Measurements from ENCODE around the gene LIX1.
"Not testable (repeated sequence)": the region's sequence is repeated elsewhere in the genome, so short reads cannot be mapped to it uniquely, and the experiment has no call there.

LIX1 gene
- 0 reads per million in 2 donors for total RNA-seq

GRCh38 chr5:97142521-97143254 is at the start of gene LIX1:
Gene LIX1 (minus strand): TSS chr5:97142611. CDS start chr5:97142576, 35 bp downstream.
- DNase-seq = peak in 1 of 5 experiments; percentile 64

- DNase-seq = no peak
These were observed 49.5 kb upstream of the LIX1 start for GRCh38 chr5:97191893-97192292.

GRCh38 chr5:97189523-97189922 is 47.1 kb upstream of the LIX1 start:
- DNase-seq = not testable (repeated sequence)

GRCh38 chr5:97183930-97184213 is 41.5 kb upstream of the LIX1 start:
- no peak for DNase-seq

- peak; percentile 71 to 96 (median 87) for DNase-seq
These were observed 40.9 kb upstream of the LIX1 start, which contains the start of gene RIOK2 for GRCh38 chr5:97183100-97183929. Gene RIOK2 (minus strand): TSS chr5:97183247. CDS start chr5:97183191, 56 bp downstream.

GRCh38 chr5:97182571-97183099 is 40.2 kb upstream of the LIX1 start:
- DNase-seq = peak in 1 of 5 experiments; percentile 17

GRCh38 chr5:97181856-97182545 is 39.6 kb upstream of the LIX1 start:
- DNase-seq = no peak

- DNase-seq = not testable (repeated sequence)
These were observed 37.0 kb upstream of the LIX1 start for GRCh38 chr5:97179457-97179856.

GRCh38 chr5:97172227-97172626 is 29.8 kb upstream of the LIX1 start:
- no peak for DNase-seq

GRCh38 chr5:97171703-97172102 is 29.3 kb upstream of the LIX1 start:
- no peak for DNase-seq

GRCh38 chr5:97167435-97167834 is 25.0 kb upstream of the LIX1 start:
- peak in 1 of 5 experiments; percentile 71 for DNase-seq

GRCh38 chr5:97165726-97166125 is 23.3 kb upstream of the LIX1 start:
- DNase-seq = no peak

GRCh38 chr5:97164846-97165245 is 22.4 kb upstream of the LIX1 start:
- DNase-seq = peak in 1 of 5 experiments; percentile 36

GRCh38 chr5:97163790-97164285 is 21.4 kb upstream of the LIX1 start:
- DNase-seq = no peak

- peak in 1 of 5 experiments; percentile 37 for DNase-seq
These were observed 21.0 kb upstream of the LIX1 start for GRCh38 chr5:97163360-97163764.

GRCh38 chr5:97162045-97162444 is 19.6 kb upstream of the LIX1 start:
- peak in 3 of 5 experiments; percentile 18 to 64 (median 26) for DNase-seq

GRCh38 chr5:97157689-97158088 is 15.3 kb upstream of the LIX1 start:
- no peak for DNase-seq

- no peak for DNase-seq
These were observed 9.0 kb upstream of the LIX1 start for GRCh38 chr5:97151370-97151769.

GRCh38 chr5:97150401-97150800 is 8.0 kb upstream of the LIX1 start:
- no peak for DNase-seq

GRCh38 chr5:97149709-97150108 is 7.3 kb upstream of the LIX1 start:
- no peak for DNase-seq

- no peak for DNase-seq
These were observed 5.9 kb upstream of the LIX1 start for GRCh38 chr5:97148288-97148687.

- no peak for DNase-seq
These were observed 1.3 kb upstream of the LIX1 start for GRCh38 chr5:97143704-97144103.

- no peak for DNase-seq
These were observed 872 bp downstream of the LIX1 start for GRCh38 chr5:97141539-97141938.

Data from T-helper 2 cell (primary cell).